Measurements from ENCODE around the gene ZNRF3. TPM values are rescaled to one million over a fixed set of nuclear protein-coding genes. Genes with fewer than 3 reads are reported as not detected.

ZNRF3 gene
- polyA plus RNA-seq, 1 donor from 2014 or later: 2.9 TPM

- Histone ChIP-seq H3K27me3 (ENCODE audit: insufficient read depth, low read depth, low read length) (peaks cover 53% of the 10 kb centered on the region), H3K9ac (ENCODE audit: low read length) (no peak overlapping the region)
Observed at GRCh38 chr22:29072193-29072978, 189.0 kb downstream of the ZNRF3 start.

DNA sequence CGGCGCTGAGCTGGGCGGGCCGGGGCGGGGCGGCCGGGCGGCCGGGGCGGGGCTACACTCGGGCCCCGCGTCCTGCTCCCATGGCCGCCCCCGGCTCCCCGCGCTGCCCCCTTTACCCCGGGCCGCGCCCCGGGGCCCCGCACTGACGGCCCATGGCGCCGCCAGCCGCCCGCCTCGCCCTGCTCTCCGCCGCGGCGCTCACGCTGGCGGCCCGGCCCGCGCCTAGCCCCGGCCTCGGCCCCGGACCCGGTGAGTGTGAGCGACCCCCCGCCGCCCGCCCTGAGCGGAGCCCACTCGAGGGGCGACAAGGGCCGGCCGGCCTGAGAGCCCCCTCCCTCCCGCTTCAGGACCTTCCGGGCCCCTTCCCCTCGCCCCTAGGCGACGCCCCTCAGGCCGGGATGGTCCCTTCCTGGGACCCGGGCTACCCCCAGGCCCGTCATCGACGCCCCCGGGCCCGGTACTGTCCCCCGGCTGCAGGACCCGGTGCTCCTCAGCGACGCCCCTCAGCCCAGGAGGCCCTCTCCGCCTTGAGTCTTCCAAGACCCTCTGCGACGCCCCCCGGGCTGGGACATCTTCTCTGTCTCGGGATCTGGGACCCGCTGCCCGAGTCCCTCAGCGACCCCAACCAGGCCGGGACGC is 189.7 kb downstream of the ZNRF3 start, which contains the start of gene KREMEN1:
TSS of gene KREMEN1 (plus strand) at position 57 of the 639 bp plus-strand sequence. CDS start at position 153, 96 bp downstream.
- Histone ChIP-seq H2AFZ (ENCODE audit: low read depth, low read length) (no peak within 1 kb of the TSS), H3K9me3 (ENCODE audit: low read length) (no peaks in the 10 kb centered on the region), H3K79me2 (replicated peaks; ENCODE audit: insufficient read depth, low read length) (no peaks in the 10 kb centered on the region), H3K36me3 (ENCODE audit: insufficient read depth, low read length) (no peaks in the 10 kb centered on the region), H3K4me3 (ENCODE audit: low read length) (peak within 1 kb of the TSS; percentile 69), H3F3A (ENCODE audit: insufficient read depth, low read length, poor library complexity, severe bottlenecking) (no peaks in the 10 kb centered on the region), H3K9ac (ENCODE audit: low read length) (peak within 1 kb of the TSS; percentile 56), H4K20me1 (ENCODE audit: insufficient read depth) (no peaks in the 10 kb centered on the region), H3K9me2 (ENCODE audit: insufficient read depth, low read length) (no peaks in the 10 kb centered on the region), H3K27ac (ENCODE audit: low read length) (no peak within 1 kb of the TSS), H3K27me3 (ENCODE audit: insufficient read depth, low read depth, low read length) (peaks cover 53% of the 10 kb centered on the region), H3K4me2 (ENCODE audit: low read length) (no peak within 1 kb of the TSS)
- TF ChIP-seq EZH2 (IDR thresholded peaks at IDR 0.05; ENCODE audit: borderline replicate concordance, insufficient read depth, low read length, poor library complexity, severe bottlenecking) (no peak), POLR2AphosphoS5 (IDR thresholded peaks at IDR 0.05) (no peak), RAD21 (conservative IDR thresholded peaks at IDR 0.05) (no peak), EP300 (conservative IDR thresholded peaks at IDR 0.05; ENCODE audit: poor library complexity, severe bottlenecking) (no peak), TAF1 (IDR thresholded peaks at IDR 0.05; ENCODE audit: low read depth) (no peak), SMC3 (conservative IDR thresholded peaks at IDR 0.05; ENCODE audit: poor library complexity) (no peak), MXI1 (conservative IDR thresholded peaks at IDR 0.05; ENCODE audit: poor library complexity, severe bottlenecking) (no peak)
- TF ChIP-seq, protein P1, sequence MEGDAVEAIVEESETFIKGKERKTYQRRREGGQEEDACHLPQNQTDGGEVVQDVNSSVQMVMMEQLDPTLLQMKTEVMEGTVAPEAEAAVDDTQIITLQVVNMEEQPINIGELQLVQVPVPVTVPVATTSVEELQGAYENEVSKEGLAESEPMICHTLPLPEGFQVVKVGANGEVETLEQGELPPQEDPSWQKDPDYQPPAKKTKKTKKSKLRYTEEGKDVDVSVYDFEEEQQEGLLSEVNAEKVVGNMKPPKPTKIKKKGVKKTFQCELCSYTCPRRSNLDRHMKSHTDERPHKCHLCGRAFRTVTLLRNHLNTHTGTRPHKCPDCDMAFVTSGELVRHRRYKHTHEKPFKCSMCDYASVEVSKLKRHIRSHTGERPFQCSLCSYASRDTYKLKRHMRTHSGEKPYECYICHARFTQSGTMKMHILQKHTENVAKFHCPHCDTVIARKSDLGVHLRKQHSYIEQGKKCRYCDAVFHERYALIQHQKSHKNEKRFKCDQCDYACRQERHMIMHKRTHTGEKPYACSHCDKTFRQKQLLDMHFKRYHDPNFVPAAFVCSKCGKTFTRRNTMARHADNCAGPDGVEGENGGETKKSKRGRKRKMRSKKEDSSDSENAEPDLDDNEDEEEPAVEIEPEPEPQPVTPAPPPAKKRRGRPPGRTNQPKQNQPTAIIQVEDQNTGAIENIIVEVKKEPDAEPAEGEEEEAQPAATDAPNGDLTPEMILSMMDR (IDR thresholded peaks at IDR 0.05; ENCODE audit: poor library complexity, severe bottlenecking): no peak
- TF ChIP-seq, protein P2, sequence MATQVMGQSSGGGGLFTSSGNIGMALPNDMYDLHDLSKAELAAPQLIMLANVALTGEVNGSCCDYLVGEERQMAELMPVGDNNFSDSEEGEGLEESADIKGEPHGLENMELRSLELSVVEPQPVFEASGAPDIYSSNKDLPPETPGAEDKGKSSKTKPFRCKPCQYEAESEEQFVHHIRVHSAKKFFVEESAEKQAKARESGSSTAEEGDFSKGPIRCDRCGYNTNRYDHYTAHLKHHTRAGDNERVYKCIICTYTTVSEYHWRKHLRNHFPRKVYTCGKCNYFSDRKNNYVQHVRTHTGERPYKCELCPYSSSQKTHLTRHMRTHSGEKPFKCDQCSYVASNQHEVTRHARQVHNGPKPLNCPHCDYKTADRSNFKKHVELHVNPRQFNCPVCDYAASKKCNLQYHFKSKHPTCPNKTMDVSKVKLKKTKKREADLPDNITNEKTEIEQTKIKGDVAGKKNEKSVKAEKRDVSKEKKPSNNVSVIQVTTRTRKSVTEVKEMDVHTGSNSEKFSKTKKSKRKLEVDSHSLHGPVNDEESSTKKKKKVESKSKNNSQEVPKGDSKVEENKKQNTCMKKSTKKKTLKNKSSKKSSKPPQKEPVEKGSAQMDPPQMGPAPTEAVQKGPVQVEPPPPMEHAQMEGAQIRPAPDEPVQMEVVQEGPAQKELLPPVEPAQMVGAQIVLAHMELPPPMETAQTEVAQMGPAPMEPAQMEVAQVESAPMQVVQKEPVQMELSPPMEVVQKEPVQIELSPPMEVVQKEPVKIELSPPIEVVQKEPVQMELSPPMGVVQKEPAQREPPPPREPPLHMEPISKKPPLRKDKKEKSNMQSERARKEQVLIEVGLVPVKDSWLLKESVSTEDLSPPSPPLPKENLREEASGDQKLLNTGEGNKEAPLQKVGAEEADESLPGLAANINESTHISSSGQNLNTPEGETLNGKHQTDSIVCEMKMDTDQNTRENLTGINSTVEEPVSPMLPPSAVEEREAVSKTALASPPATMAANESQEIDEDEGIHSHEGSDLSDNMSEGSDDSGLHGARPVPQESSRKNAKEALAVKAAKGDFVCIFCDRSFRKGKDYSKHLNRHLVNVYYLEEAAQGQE (IDR thresholded peaks at IDR 0.05; ENCODE audit: borderline replicate concordance): no peak

More at GRCh38 chr22:29072193-29072978, 189.0 kb downstream of the ZNRF3 start:
- Histone ChIP-seq H2AFZ (ENCODE audit: low read depth, low read length) (no peak overlapping the region), H3K36me3 (ENCODE audit: insufficient read depth, low read length) (no peaks in the 10 kb centered on the region), H3K79me2 (replicated peaks; ENCODE audit: insufficient read depth, low read length) (no peaks in the 10 kb centered on the region), H3K27ac (ENCODE audit: low read length) (no peak overlapping the region), H3K4me3 (ENCODE audit: low read length) (peak overlapping the region; percentile 68), H3K9me3 (ENCODE audit: low read length) (no peaks in the 10 kb centered on the region), H4K20me1 (ENCODE audit: insufficient read depth) (no peaks in the 10 kb centered on the region), H3K9me2 (ENCODE audit: insufficient read depth, low read length) (no peaks in the 10 kb centered on the region), H3K4me2 (ENCODE audit: low read length) (no peak overlapping the region), H3F3A (ENCODE audit: insufficient read depth, low read length, poor library complexity, severe bottlenecking) (no peaks in the 10 kb centered on the region)
- TF ChIP-seq EP300 (conservative IDR thresholded peaks at IDR 0.05; ENCODE audit: poor library complexity, severe bottlenecking) (no peak), MXI1 (conservative IDR thresholded peaks at IDR 0.05; ENCODE audit: poor library complexity, severe bottlenecking) (no peak)
- TF ChIP-seq, protein P2 (IDR thresholded peaks at IDR 0.05; ENCODE audit: borderline replicate concordance): no peak
